B cell (primary cell): ENCODE measurements around the gene POU2AF1. TPM values are rescaled to one million over a fixed set of nuclear protein-coding genes. Genes with fewer than 3 reads are reported as not detected.

ENCODE experiments used
- ATAC-seq: fragments of 200-7000 bp; cut with Tn5 transposase; one replicate; pipeline ENCODE4 v1.10.0; 2021; ENCODE audit warnings: low read depth, mild to moderate bottlenecking, moderate number of reproducible peaks, moderate library complexity
- CTCF ChIA-PET: fragments of 350-600 bp; sonication (Branson Sonifier 250); formaldehyde crosslinking; loops from one replicate; lab custom pipeline; 2021; ENCODE audit warnings: antibody characterized with exemption, inconsistent platforms; lab: Charles Lee
- POLR2A ChIA-PET: fragments of 350-600 bp; sonication (Branson Sonifier 250); formaldehyde crosslinking; loops from one replicate; lab custom pipeline; 2021; ENCODE audit warnings: antibody characterized with exemption; lab: Charles Lee
- DNase-seq: peaks from one replicate; pipeline ENCODE4 v3.0.0; 2013
- H2AFZ ChIP-seq: 2 replicates; pipeline ENCODE4 v1.6.1; 2012; ENCODE audit warnings: mild to moderate bottlenecking, low read depth, low read length; ENCODE audit not compliant: insufficient read depth, poor library complexity, severe bottlenecking
- H3K27ac ChIP-seq, 2 donors: 1 replicate in 1 of 2; 2 replicates in 1 of 2; pipeline ENCODE4 v1.5.1; 2012 to 2013; ENCODE audit warnings: low read length in 2 of 2, mild to moderate bottlenecking in 2 of 2, moderate library complexity in 1 of 2
- H3K27me3 ChIP-seq, 4 experiments: fragments of 200-600 bp in 1 of 4; sonication (generic) in 1 of 4; replicated peaks in 1 of 4; 1 replicate in 2 of 4; 2 replicates in 2 of 4; pipeline versions ENCODE4 v1.6.1 to v1.7.0; 2013 to 2016; ENCODE audit warnings: low read length in 3 of 4, mild to moderate bottlenecking in 2 of 4, mixed read lengths in 1 of 4, moderate library complexity in 1 of 4; ENCODE audit not compliant: insufficient read depth in 4 of 4, control insufficient read depth in 3 of 4; ENCODE audit errors: control extremely low read depth in 1 of 4
- H3K36me3 ChIP-seq, 2 experiments: replicated peaks in 1 of 2; 1 replicate in 1 of 2; 2 replicates in 1 of 2; pipeline versions ENCODE4 v1.6.1 to v1.7.1; 2013; ENCODE audit warnings: low read length in 1 of 2; ENCODE audit not compliant: insufficient read depth in 2 of 2, control insufficient read depth in 1 of 2; ENCODE audit errors: control extremely low read depth in 1 of 2, extremely low read depth in 1 of 2
- H3K4me1 ChIP-seq, 2 donors: fragments of 200-600 bp in 1 of 2; sonication (generic) in 1 of 2; 1 replicate in 1 of 2; 2 replicates in 1 of 2; pipeline versions ENCODE4 v1.5.1 to v1.6.1; 2013 to 2017; ENCODE audit warnings: low read length in 2 of 2; ENCODE audit not compliant: control insufficient read depth in 2 of 2, insufficient read depth in 2 of 2
- H3K4me2 ChIP-seq: replicated peaks from 2 replicates; pipeline ENCODE3; 2012; ENCODE audit warnings: mild to moderate bottlenecking, low read depth, low read length; ENCODE audit not compliant: poor library complexity, severe bottlenecking
- H3K4me3 ChIP-seq, 5 experiments: fragments of 200-600 bp in 1 of 5; sonication (generic) in 1 of 5; 1 replicate in 3 of 5; 2 replicates in 2 of 5; pipeline versions ENCODE4 v1.5.1 to v1.7.0; 2011 to 2016; ENCODE audit warnings: low read length in 4 of 5, mild to moderate bottlenecking in 4 of 5, low read depth in 2 of 5, control low read depth in 1 of 5, moderate library complexity in 1 of 5; ENCODE audit not compliant: insufficient read depth in 1 of 5; ENCODE audit errors: control extremely low read depth in 1 of 5, extremely low read depth in 1 of 5
- H3K79me2 ChIP-seq: fragments of 200-600 bp; sonication (generic); one replicate; pipeline ENCODE4 v1.6.0; 2016; ENCODE audit warnings: low read length; ENCODE audit not compliant: control insufficient read depth, insufficient read depth
- H3K9ac ChIP-seq: fragments of 200-600 bp; sonication (generic); 2 replicates; pipeline ENCODE4 v1.6.1; 2017; ENCODE audit warnings: mild to moderate bottlenecking, low read length, moderate library complexity
- H3K9me3 ChIP-seq, 3 donors: one replicate each; pipeline versions ENCODE4 v1.6.1 to v1.7.1; 2013; ENCODE audit warnings: low read length in 2 of 3; ENCODE audit not compliant: control insufficient read depth in 2 of 3, insufficient read depth in 1 of 3; ENCODE audit errors: control extremely low read depth in 1 of 3
- H4K20me1 ChIP-seq: 2 replicates; pipeline ENCODE4 v1.6.0; 2012; ENCODE audit warnings: mild to moderate bottlenecking, low read length; ENCODE audit not compliant: insufficient read depth, control insufficient read depth, poor library complexity, severe bottlenecking
- H3K27ac Mint-ChIP-seq: one replicate; pipeline ENCODE4 v1.8.0; 2021; ENCODE audit warnings: mixed read lengths
- H3K27me3 Mint-ChIP-seq: one replicate; pipeline ENCODE4 v1.8.0; 2021; ENCODE audit warnings: mixed read lengths
- H3K4me1 Mint-ChIP-seq: one replicate; pipeline ENCODE4 v1.8.0; 2021; ENCODE audit warnings: mixed read lengths
- H3K4me3 Mint-ChIP-seq: one replicate; pipeline ENCODE4 v1.8.0; 2021; ENCODE audit warnings: mixed read lengths
- H3K9me3 Mint-ChIP-seq: one replicate; pipeline ENCODE4 v1.8.0; 2022; ENCODE audit warnings: mixed read lengths; ENCODE audit not compliant: insufficient read depth
- CTCF ChIP-seq: fragments of 200-600 bp; IDR thresholded peaks from one replicate; pipeline ENCODE4 v1.8.0; 2022; ENCODE audit warnings: antibody characterized with exemption, mild to moderate bottlenecking
- EZH2 ChIP-seq: IDR thresholded peaks from 2 replicates; pipeline ENCODE4 v1.6.1; 2012; ENCODE audit warnings: borderline replicate concordance, low read depth, mild to moderate bottlenecking, moderate library complexity, low read length; ENCODE audit not compliant: insufficient read depth, poor library complexity, severe bottlenecking
- WGBS: methylation state at CpG from one replicate; pipeline ENCODE4 v1.1.5; 2013; ENCODE audit warnings: missing lambda C conversion rate; ENCODE audit not compliant: insufficient coverage; 5-methylcytosine and 5-hydroxymethylcytosine counted together
- intact Hi-C: fragments of 100-400 bp; cut with micrococcal nuclease; formaldehyde crosslinking; loops from one replicate; pipeline ENCODE4 v1.10.0; 2022
- polyA plus RNA-seq: library from polyadenylated mRNA; depleted of rRNA; stranded (reverse); fragments of >200 nt; gene quantifications from 2 replicates; pipeline ENCODE4 v1.2.3, GENCODE V29; 2012
- total RNA-seq, 2 donors: library from RNA; stranded (reverse); fragments of 120-200 nt in 1 of 2; gene quantifications; 1 replicate in 1 of 2; 2 replicates in 1 of 2; pipeline versions ENCODE4 v1.2.3 to v1.2.4, GENCODE V29; 2013 to 2022

The POU2AF1 gene
- total and polyA plus RNA-seq, 2 donors (not counting 1 experiment from before 2014, with no cell fraction given) = 308 to 407 TPM

GRCh38 chr11:111416231-111416960 lies 37.3 kb upstream of the POU2AF1 start:
- WGBS = 47% methylated on average over 5 of the region's 16 CpGs
- H3K27ac Mint-ChIP-seq = peak overlapping the region; percentile 98
- Histone ChIP-seq H4K20me1 (no peaks in the 10 kb centered on the region), H3K36me3 (no peaks in the 10 kb centered on the region), H3K27ac (peak overlapping the region; percentile 98), H2AFZ (peak overlapping the region; percentile 29), H3K4me1 (peaks cover 86 to 95% of the 10 kb centered on the region in 2 donors), H3K9ac (peak overlapping the region; percentile 70), H3K4me3 (peak overlapping the region in 2 of 5 experiments; percentile 37 to 57), H3K79me2 (peaks cover 21% of the 10 kb centered on the region), H3K9me3 (peaks cover 0 to 9% (median 0%) of the 10 kb centered on the region in 3 donors), H3K4me2 (peak overlapping the region; percentile 76), H3K27me3 (no peaks in the 10 kb centered on the region)
- CTCF ChIA-PET = interaction anchor here (1.0 to 27.6 kb wide), 14 partner anchors 8 to 133 kb away, joined by 3 to 922 read pairs (median 12); partner anchors contain the start of gene POU2AF1
- no peaks in the 10 kb centered on the region for H3K27me3 Mint-ChIP-seq
- H3K4me3 Mint-ChIP-seq = peak overlapping the region; percentile 84
- ATAC-seq (no peak), DNase-seq (peak; percentile 47)
- intact Hi-C loops = loop anchor here (5.0 kb wide), 1 partner anchor 239 kb away; no protein-coding TSS in a partner anchor
- no peak for TF ChIP-seq CTCF
- TF ChIP-seq EZH2 = no peak
- peaks cover 97% of the 10 kb centered on the region for H3K4me1 Mint-ChIP-seq
- H3K9me3 Mint-ChIP-seq = no peaks in the 10 kb centered on the region
- POLR2A ChIA-PET = interaction anchor here (0.6 to 11.9 kb wide), 13 partner anchors 9 to 118 kb away, joined by 3 to 314 read pairs (median 11); partner anchors contain the start of genes POU2AF1 and POU2AF3
